ENCODE data around the gene PSENEN.

The PSENEN gene

GRCh38 chr19:35780058-35780457, 34.6 kb downstream of the PSENEN start:
- H3K27ac Mint-ChIP-seq (ENCODE audit: low read depth), result no peak overlapping the region
- H3K36me3 Mint-ChIP-seq (ENCODE audit: insufficient read depth), result peaks cover 5% of the 10 kb centered on the region
- DNase-seq (ENCODE audit: low spot score in 2 of 2), result no peak
- H3K4me3 Mint-ChIP-seq, result no peak overlapping the region
- H3K4me1 Mint-ChIP-seq, result peaks cover 25% of the 10 kb centered on the region
- no peaks in the 10 kb centered on the region for H3K27me3 Mint-ChIP-seq
- no peak for ATAC-seq (replicated peaks; ENCODE audit: extremely low read depth, poor library complexity, severe bottlenecking)
- no peaks in the 10 kb centered on the region for H3K9me3 Mint-ChIP-seq

DNA sequence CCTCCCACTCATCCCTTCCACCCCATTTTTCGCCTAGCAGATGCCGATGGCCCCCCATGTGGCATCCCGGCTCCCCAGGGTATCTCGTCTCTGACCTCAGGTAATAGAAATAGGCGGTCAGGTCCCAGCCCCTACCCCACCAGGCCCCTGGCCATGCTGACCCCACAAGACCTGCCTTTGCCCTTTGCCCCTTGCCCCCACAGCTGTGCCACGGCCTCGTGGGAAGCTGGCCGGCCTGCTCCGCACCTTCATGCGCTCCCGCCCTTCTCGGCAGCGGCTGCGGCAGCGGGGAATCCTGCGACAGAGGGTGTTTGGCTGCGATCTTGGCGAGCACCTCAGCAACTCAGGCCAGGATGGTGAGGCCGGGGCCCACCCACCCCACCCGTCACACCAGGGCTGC, 35.3 kb downstream of the PSENEN start:
- no peak overlapping the region for H3K27ac Mint-ChIP-seq (ENCODE audit: low read depth)

DNA sequence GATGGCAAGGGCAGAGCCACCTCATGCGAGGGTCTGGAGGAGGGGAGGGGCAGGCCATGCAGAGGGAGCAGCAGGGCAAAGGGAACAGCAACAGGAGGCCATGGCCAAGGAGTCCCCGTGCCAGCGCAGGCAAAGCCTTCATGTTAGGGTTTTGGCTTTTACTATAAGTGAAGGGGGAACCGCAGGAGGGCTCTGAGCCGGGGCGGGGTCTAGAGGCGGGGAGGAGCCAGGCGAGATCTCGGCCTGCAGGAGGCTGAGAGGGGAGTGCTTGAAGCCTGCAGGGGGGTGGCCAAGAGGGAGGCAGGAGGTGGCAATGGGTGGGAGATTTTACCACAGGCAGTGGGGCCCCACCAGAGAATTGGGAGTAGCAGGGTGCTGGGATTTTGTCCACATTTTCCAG, 36.2 kb downstream of the PSENEN start:
- no peak overlapping the region for H3K4me3 Mint-ChIP-seq

More for the DNA sequence above, 35.3 kb downstream of the PSENEN start:
- Mint-ChIP-seq H3K36me3 (ENCODE audit: insufficient read depth) (peaks cover 5% of the 10 kb centered on the region), H3K9me3 (no peaks in the 10 kb centered on the region), H3K27me3 (no peaks in the 10 kb centered on the region), H3K4me1 (peaks cover 25% of the 10 kb centered on the region), H3K4me3 (no peak overlapping the region)
- DNase-seq (ENCODE audit: low spot score in 2 of 2) (no peak), ATAC-seq (replicated peaks; ENCODE audit: extremely low read depth, poor library complexity, severe bottlenecking) (no peak)

DNA sequence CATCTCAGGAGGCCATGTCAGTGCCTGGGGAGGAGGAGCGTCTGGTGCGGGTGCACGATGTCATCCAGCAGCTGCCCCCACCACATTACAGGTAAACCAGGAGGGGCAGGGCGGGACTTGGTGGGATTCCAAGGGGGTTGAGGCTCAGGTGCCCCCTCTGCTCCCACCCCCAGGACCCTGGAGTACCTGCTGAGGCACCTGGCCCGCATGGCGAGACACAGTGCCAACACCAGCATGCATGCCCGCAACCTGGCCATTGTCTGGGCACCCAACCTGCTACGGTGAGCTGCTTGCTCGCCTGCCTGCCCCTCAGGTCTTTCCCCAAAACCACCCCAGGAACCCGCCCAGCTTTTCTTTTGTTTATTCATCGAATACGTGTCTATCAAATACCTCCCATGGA, 37.1 kb downstream of the PSENEN start:
- ATAC-seq (replicated peaks; ENCODE audit: extremely low read depth, poor library complexity, severe bottlenecking), result no peak
- H3K4me1 Mint-ChIP-seq, result peaks cover 8% of the 10 kb centered on the region
- no peaks in the 10 kb centered on the region for H3K27me3 Mint-ChIP-seq
- no peak overlapping the region for H3K27ac Mint-ChIP-seq (ENCODE audit: low read depth)
- H3K36me3 Mint-ChIP-seq (ENCODE audit: insufficient read depth), result peaks cover 5% of the 10 kb centered on the region
- no peaks in the 10 kb centered on the region for H3K9me3 Mint-ChIP-seq
- DNase-seq (ENCODE audit: low spot score in 2 of 2), result no peak
- H3K4me3 Mint-ChIP-seq, result no peak overlapping the region

More for the DNA sequence above, 36.2 kb downstream of the PSENEN start:
- H3K4me1 Mint-ChIP-seq, result peaks cover 15% of the 10 kb centered on the region
- ATAC-seq (replicated peaks; ENCODE audit: extremely low read depth, poor library complexity, severe bottlenecking) (no peak), DNase-seq (ENCODE audit: low spot score in 2 of 2) (no peak)
- no peak overlapping the region for H3K27ac Mint-ChIP-seq (ENCODE audit: low read depth)
- peaks cover 5% of the 10 kb centered on the region for H3K36me3 Mint-ChIP-seq (ENCODE audit: insufficient read depth)
- no peaks in the 10 kb centered on the region for H3K27me3 Mint-ChIP-seq
- no peaks in the 10 kb centered on the region for H3K9me3 Mint-ChIP-seq

- H3K9me3 Mint-ChIP-seq, result no peaks in the 10 kb centered on the region
- H3K27ac Mint-ChIP-seq (ENCODE audit: low read depth), result no peak overlapping the region
- no peak for ATAC-seq (replicated peaks; ENCODE audit: extremely low read depth, poor library complexity, severe bottlenecking)
- peaks cover 8% of the 10 kb centered on the region for H3K4me1 Mint-ChIP-seq
- no peaks in the 10 kb centered on the region for H3K27me3 Mint-ChIP-seq
- H3K36me3 Mint-ChIP-seq (ENCODE audit: insufficient read depth), result peaks cover 5% of the 10 kb centered on the region
- no peak for DNase-seq (ENCODE audit: low spot score in 2 of 2)
- no peak overlapping the region for H3K4me3 Mint-ChIP-seq
Observed at GRCh38 chr19:35783469-35784434, 38.3 kb downstream of the PSENEN start.

DNA sequence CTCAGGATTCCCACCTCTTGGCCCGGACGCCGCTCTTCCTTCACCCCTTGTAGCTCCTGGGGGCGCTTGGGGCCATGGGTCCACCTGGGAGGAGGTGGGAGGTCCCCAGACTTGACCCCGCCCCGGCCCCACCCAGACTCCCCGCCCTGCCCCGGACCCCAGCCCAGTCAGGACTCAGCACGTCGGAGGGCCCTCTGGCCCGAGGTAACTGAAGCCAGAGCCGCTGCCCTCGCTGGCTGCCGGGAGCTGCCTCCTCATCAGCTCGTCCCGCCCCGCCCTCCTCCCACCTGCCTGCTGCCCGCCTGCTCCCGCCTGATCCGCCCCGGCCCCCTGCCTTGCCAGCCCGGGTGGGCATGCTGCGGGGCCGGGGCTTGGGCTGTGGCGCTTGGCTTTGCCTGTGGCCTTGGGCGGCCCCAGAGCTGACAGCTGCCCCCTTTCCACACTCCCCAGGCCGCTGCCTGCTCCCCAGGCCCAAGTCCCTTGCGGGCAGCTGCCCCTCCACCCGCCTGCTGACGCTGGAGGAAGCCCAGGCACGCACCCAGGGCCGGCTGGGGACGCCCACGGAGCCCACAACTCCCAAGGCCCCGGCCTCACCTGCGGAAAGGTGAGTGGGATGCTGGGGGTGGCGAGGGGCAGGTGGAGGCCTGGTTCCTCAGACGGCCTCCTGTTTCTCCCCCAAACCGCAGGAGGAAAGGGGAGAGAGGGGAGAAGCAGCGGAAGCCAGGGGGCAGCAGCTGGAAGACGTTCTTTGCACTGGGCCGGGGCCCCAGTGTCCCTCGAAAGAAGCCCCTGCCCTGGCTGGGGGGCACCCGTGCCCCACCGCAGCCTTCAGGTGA, 39.3 kb downstream of the PSENEN start:
- H3K27me3 Mint-ChIP-seq, result no peaks in the 10 kb centered on the region
- ATAC-seq (replicated peaks; ENCODE audit: extremely low read depth, poor library complexity, severe bottlenecking), result no peak
- peaks cover 8% of the 10 kb centered on the region for H3K4me1 Mint-ChIP-seq
- DNase-seq (ENCODE audit: low spot score in 2 of 2), result no peak
- H3K27ac Mint-ChIP-seq (ENCODE audit: low read depth), result no peak overlapping the region
- peaks cover 3% of the 10 kb centered on the region for H3K36me3 Mint-ChIP-seq (ENCODE audit: insufficient read depth)
- H3K9me3 Mint-ChIP-seq, result no peaks in the 10 kb centered on the region
- H3K4me3 Mint-ChIP-seq, result no peak overlapping the region

GRCh38 chr19:35785339-35785627, 39.8 kb downstream of the PSENEN start:
- ATAC-seq (replicated peaks; ENCODE audit: extremely low read depth, poor library complexity, severe bottlenecking), result no peak
- no peaks in the 10 kb centered on the region for H3K27me3 Mint-ChIP-seq
- peaks cover 3% of the 10 kb centered on the region for H3K36me3 Mint-ChIP-seq (ENCODE audit: insufficient read depth)
- peaks cover 8% of the 10 kb centered on the region for H3K4me1 Mint-ChIP-seq
- H3K27ac Mint-ChIP-seq (ENCODE audit: low read depth), result no peak overlapping the region
- no peaks in the 10 kb centered on the region for H3K9me3 Mint-ChIP-seq
- no peak for DNase-seq (ENCODE audit: low spot score in 2 of 2)
- H3K4me3 Mint-ChIP-seq, result no peak overlapping the region

GRCh38 chr19:35786299-35787160, 41.1 kb downstream of the PSENEN start:
- no peak overlapping the region for H3K27ac Mint-ChIP-seq (ENCODE audit: low read depth)
- peaks cover 8% of the 10 kb centered on the region for H3K4me1 Mint-ChIP-seq
- H3K36me3 Mint-ChIP-seq (ENCODE audit: insufficient read depth), result peaks cover 3% of the 10 kb centered on the region
- no peak overlapping the region for H3K4me3 Mint-ChIP-seq
- H3K9me3 Mint-ChIP-seq, result no peaks in the 10 kb centered on the region
- ATAC-seq (replicated peaks; ENCODE audit: extremely low read depth, poor library complexity, severe bottlenecking), result no peak
- no peaks in the 10 kb centered on the region for H3K27me3 Mint-ChIP-seq
- no peak for DNase-seq (ENCODE audit: low spot score in 2 of 2)

DNA sequence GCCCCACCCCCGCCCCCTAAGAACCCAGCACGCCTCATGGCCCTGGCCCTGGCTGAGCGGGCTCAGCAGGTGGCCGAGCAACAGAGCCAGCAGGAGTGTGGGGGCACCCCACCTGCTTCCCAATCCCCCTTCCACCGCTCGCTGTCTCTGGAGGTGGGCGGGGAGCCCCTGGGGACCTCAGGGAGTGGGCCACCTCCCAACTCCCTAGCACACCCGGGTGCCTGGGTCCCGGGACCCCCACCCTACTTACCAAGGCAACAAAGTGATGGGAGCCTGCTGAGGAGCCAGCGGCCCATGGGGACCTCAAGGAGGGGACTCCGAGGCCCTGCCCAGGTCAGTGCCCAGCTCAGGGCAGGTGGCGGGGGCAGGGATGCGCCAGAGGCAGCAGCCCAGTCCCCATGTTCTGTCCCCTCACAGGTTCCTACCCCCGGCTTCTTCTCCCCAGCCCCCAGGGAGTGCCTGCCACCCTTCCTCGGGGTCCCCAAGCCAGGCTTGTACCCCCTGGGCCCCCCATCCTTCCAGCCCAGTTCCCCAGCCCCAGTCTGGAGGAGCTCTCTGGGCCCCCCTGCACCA, 41.9 kb downstream of the PSENEN start:
- Mint-ChIP-seq H3K9me3 (no peaks in the 10 kb centered on the region), H3K27me3 (peaks cover 3% of the 10 kb centered on the region), H3K36me3 (ENCODE audit: insufficient read depth) (peaks cover 3% of the 10 kb centered on the region), H3K27ac (ENCODE audit: low read depth) (no peak overlapping the region), H3K4me3 (no peak overlapping the region), H3K4me1 (peaks cover 8% of the 10 kb centered on the region)
- DNase-seq (ENCODE audit: low spot score in 2 of 2) (no peak), ATAC-seq (replicated peaks; ENCODE audit: extremely low read depth, poor library complexity, severe bottlenecking) (no peak)

- H3K4me3 Mint-ChIP-seq, result no peak overlapping the region
- DNase-seq (ENCODE audit: low spot score in 2 of 2), result no peak
Observed at GRCh38 chr19:35788205-35788960, 42.9 kb downstream of the PSENEN start.

DNA sequence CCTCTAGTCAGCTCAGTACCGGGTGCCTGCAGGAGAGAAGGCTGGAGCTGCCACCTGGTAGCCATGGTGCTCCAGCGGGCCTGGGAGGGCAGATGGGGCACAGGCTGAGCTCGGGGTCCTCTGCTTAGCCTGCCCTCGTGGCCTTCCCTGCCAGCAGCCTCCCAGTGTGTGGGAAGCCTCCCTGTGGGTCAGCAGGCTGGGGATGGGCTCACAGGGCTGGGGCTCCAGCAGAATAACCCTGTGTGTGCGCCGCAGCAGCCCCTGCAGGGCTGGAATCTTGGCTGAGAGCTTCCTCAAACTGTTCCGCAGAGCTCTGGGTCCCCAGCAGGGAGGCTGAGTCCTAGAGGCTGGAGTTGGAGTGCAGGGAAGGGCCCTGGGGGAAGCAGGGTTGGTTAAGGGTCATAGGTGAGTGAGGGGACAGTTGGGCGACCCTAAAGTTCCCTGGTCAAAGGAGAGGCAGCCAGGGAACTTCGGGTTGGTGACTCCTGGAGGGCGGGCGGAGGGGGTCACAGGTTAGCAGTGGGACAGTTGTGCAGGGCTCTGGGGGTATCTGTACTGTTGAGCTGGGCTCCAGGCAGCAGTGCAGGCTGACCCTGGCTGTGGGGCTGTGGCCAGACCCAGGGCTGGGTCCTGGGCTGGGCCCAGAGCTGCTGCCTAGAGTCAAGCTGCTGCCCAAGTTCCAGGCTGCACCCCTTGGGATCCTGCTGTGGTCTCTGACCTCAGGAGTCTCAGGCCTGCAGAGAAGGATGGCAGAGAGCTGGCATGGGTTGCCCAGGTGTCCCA, 43.9 kb downstream of the PSENEN start:
- no peak for DNase-seq (ENCODE audit: low spot score in 2 of 2)
- no peaks in the 10 kb centered on the region for H3K9me3 Mint-ChIP-seq
- no peak overlapping the region for H3K27ac Mint-ChIP-seq (ENCODE audit: low read depth)
- no peak overlapping the region for H3K4me3 Mint-ChIP-seq
- H3K4me1 Mint-ChIP-seq, result no peaks in the 10 kb centered on the region
- peaks cover 2% of the 10 kb centered on the region for H3K36me3 Mint-ChIP-seq (ENCODE audit: insufficient read depth)
- H3K27me3 Mint-ChIP-seq, result peaks cover 22% of the 10 kb centered on the region
- ATAC-seq (replicated peaks; ENCODE audit: extremely low read depth, poor library complexity, severe bottlenecking), result no peak

More at GRCh38 chr19:35788205-35788960, 42.9 kb downstream of the PSENEN start:
- Mint-ChIP-seq H3K27me3 (peaks cover 12% of the 10 kb centered on the region), H3K9me3 (no peaks in the 10 kb centered on the region), H3K27ac (ENCODE audit: low read depth) (no peak overlapping the region), H3K36me3 (ENCODE audit: insufficient read depth) (peaks cover 3% of the 10 kb centered on the region), H3K4me1 (peaks cover 4% of the 10 kb centered on the region)
- ATAC-seq (replicated peaks; ENCODE audit: extremely low read depth, poor library complexity, severe bottlenecking), result no peak

Measured in central memory CD8-positive, alpha-beta T cell (primary cell).